GM12864 (cell line): ENCODE results near the gene CPZ.
"Not testable (repeated sequence)": the region's sequence is repeated elsewhere in the genome, so short reads cannot be mapped to it uniquely, and the experiment has no call there.

Experiments used
- DNase-seq: peaks from one replicate; pipeline ENCODE4 v3.0.0-alpha.2; 2011; ENCODE audit warnings: low read depth
- H3K4me3 ChIP-seq: 2 replicates; pipeline ENCODE4 v1.5.1; 2011; ENCODE audit warnings: mild to moderate bottlenecking, low read depth, low read length, control low read depth
- CTCF ChIP-seq: IDR thresholded peaks from 2 replicates; pipeline ENCODE4 v1.5.1; 2011; ENCODE audit warnings: low read depth, mild to moderate bottlenecking, moderate library complexity, low read length, control low read depth, inconsistent platforms; ENCODE audit errors: missing control alignments

The CPZ gene

GRCh38 chr4:8651661-8652180 is 59.2 kb downstream of the CPZ start:
- no peak for TF ChIP-seq CTCF
- no peak overlapping the region for H3K4me3 ChIP-seq
- no peak for DNase-seq

DNA sequence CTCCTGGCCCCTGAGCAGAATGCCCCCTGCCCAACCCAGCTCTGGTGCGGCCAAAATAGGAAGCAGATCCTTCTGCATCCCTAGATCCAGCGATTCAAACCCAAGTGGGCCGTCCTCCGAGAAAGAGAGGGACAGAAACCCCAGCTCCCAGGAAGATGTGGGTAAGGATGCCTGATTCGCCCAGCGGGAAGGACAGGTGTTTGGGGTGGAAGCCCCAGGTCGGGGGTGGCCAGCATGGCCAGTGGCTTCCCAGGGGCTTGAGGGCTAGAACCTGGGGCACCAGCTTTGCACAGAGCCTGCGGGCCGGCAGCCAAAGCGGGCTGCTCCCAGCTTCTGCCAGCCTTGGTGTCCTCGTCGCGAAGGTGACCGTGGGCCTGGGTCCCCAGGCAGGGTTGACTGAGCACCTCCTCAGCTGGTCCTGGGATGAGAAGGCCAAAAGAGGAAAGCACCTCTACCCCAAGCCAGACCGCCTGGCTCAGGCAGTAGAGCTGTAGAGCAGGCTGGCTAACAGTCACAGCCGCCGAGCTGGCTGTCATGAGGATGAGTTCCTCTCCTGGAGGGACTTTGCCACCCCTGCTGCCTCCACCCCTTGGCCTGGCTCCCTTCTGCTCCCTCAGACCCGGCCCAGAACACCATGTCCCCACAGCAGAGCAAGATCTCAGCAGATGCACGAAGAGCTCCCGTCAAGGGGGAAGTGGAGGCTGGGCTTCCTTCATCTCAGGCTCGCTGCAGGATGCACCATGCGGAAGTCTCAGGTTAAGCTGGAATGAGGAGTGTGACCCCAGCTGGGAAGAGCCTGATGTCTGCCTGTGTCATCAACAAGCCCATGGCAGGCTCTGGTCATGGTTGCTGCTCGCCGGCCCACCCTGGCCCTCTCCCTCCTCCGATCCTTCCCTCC is 59.9 kb downstream of the CPZ start:
- TF ChIP-seq CTCF: no peak
- no peak for DNase-seq
- H3K4me3 ChIP-seq: no peak overlapping the region

DNA sequence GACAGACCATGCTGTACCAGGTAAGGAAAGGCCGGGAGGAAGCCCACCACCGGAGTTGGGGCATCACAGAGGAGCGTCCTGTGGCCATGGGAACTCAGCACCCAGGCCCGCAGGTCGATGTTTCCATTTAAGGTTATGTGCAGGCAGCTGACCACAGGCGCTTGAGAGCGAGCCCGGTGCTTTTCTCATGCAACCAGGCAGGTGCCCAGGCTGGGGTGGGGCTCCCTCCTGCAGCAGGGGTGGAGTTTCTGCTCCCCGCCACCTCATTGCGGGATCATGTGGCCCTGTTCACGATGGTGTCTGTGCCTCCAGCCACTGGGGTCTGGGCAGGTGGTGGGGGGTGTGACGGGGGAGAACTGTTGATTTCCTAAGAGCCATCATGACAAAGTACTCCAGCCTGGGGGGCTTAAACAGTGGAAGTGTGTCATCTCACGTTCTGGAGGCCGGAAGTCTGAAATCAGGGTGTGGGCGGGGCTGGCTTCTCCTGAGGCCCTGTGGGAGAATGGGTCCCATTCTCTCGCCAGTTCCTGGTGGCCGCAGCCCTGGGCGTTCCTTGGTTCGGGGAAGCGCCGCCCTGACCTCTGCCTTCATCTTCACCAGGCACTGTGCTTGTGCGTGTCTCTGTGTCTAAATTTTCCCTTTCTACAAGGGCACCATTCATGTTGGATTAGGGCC is 60.9 kb downstream of the CPZ start:
- DNase-seq: no peak
- TF ChIP-seq CTCF: no peak
- no peak overlapping the region for H3K4me3 ChIP-seq

DNA sequence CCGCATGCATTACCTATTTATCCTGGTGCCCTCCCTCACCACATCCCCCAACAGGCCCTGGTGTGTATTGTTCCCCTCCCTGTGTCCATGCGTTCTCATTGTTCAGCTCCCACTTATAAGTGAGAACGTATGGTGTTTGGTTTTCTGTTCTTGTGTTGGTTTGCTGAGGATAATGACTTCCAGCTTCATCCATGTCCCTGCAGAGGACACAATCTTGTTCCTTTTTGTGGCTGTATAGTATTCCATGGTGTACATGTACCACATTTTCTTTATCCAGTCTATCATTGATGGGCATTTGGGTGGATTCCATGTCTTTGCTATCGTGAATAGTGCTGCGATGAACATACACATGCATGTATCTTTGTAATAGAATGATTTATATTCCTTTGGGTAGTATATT is 61.6 kb downstream of the CPZ start:
- DNase-seq, H3K4me3 ChIP-seq: not testable (repeated sequence)

- no peak for DNase-seq
- no peak overlapping the region for H3K4me3 ChIP-seq
- TF ChIP-seq CTCF: no peak
These were observed 63.0 kb downstream of the CPZ start for GRCh38 chr4:8655411-8656184.

- TF ChIP-seq CTCF: no peak
- DNase-seq: no peak
- no peak overlapping the region for H3K4me3 ChIP-seq
These were observed 63.6 kb downstream of the CPZ start for GRCh38 chr4:8656185-8656517.
